Measurements from ENCODE around the gene CCSER2.

The CCSER2 gene

GRCh38 chr10:84352251-84352842 is 24.0 kb downstream of the CCSER2 start:
- Histone ChIP-seq H3K4me3 (no peak overlapping the region), H3K27me3 (no peaks in the 10 kb centered on the region), H3K9me3 (no peaks in the 10 kb centered on the region), H3K4me1 (peaks cover 0 to 26% (median 20%) of the 10 kb centered on the region in 4 donors), H3K27ac (no peak overlapping the region), H3K36me3 (no peaks in the 10 kb centered on the region)
- TF ChIP-seq, protein P1, sequence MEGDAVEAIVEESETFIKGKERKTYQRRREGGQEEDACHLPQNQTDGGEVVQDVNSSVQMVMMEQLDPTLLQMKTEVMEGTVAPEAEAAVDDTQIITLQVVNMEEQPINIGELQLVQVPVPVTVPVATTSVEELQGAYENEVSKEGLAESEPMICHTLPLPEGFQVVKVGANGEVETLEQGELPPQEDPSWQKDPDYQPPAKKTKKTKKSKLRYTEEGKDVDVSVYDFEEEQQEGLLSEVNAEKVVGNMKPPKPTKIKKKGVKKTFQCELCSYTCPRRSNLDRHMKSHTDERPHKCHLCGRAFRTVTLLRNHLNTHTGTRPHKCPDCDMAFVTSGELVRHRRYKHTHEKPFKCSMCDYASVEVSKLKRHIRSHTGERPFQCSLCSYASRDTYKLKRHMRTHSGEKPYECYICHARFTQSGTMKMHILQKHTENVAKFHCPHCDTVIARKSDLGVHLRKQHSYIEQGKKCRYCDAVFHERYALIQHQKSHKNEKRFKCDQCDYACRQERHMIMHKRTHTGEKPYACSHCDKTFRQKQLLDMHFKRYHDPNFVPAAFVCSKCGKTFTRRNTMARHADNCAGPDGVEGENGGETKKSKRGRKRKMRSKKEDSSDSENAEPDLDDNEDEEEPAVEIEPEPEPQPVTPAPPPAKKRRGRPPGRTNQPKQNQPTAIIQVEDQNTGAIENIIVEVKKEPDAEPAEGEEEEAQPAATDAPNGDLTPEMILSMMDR (IDR thresholded peaks at IDR 0.05): peak; percentile 38 to 51
- intact Hi-C loops (cut with DNase I; ENCODE audit: low total_unique reads): no loop called here
- DNase-seq: no peak

DNA sequence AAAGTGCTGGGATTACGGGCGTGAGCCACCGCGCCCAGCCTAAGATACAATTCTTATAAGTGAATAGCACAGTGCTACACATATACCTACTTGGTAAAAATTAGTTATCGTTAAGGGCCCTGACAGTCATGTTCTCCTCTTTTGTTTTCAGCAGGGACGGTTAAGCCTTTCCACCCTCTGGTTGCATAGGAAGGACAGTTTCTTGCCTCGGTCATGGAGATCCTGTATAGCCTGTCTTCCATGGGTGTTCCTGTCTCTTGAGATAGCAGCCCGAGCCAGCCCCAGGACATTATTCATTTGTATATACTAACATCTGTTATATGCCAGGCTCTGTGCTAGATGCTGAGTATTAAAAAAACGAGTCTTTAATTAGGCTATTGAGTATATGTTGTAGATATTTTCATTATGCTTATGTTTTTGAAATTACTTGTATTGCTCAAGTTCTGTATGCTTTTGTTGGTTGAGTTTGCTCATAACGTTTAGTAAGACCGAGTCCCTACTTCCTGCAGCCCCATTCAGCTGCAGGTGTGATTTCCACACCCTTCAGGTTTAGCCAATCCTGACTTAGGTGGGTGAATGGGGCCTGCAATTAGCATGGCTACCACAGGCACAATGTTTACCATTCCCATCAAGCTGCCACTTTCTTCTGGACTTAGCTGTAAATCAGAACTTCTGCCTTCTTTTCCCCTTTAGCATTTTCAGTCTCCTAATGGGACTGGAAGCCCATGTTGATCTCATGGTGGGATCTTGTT is 24.8 kb downstream of the CCSER2 start:
- TF ChIP-seq, protein P1 (IDR thresholded peaks at IDR 0.05): no peak
- Histone ChIP-seq H3K4me3 (no peak overlapping the region), H3K27ac (no peak overlapping the region), H3K36me3 (no peaks in the 10 kb centered on the region), H3K27me3 (no peaks in the 10 kb centered on the region), H3K4me1 (peaks cover 0 to 25% (median 19%) of the 10 kb centered on the region in 4 donors), H3K9me3 (no peaks in the 10 kb centered on the region)
- no peak for DNase-seq
- intact Hi-C loops (cut with DNase I; ENCODE audit: low total_unique reads): no loop called here

DNA sequence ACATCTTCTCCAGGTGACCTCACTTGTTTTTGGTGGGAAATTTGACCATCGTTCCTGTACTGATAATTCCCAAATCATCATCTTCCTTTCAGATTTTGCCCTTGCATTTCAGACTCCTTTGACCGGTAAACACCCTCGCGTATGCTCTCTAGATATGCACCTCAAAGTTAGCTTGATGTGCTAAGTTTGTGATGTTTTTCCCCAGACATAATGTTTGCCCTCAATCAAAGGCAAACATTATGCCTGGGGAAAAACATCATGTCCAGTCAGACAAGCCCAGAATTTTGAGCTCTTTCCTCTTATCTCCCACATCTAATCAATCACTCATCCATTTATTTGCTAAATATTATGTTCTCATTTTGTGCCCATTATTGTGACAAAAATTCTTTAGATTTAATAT is 26.2 kb downstream of the CCSER2 start:
- Histone ChIP-seq H3K9me3 (no peaks in the 10 kb centered on the region), H3K27ac (no peak overlapping the region), H3K36me3 (no peaks in the 10 kb centered on the region), H3K4me1 (peaks cover 0 to 24% (median 12%) of the 10 kb centered on the region in 4 donors), H3K4me3 (no peak overlapping the region), H3K27me3 (no peaks in the 10 kb centered on the region)
- intact Hi-C loops (cut with DNase I; ENCODE audit: low total_unique reads): no loop called here
- no peak for DNase-seq
- TF ChIP-seq, protein P1 (IDR thresholded peaks at IDR 0.05): no peak

DNA sequence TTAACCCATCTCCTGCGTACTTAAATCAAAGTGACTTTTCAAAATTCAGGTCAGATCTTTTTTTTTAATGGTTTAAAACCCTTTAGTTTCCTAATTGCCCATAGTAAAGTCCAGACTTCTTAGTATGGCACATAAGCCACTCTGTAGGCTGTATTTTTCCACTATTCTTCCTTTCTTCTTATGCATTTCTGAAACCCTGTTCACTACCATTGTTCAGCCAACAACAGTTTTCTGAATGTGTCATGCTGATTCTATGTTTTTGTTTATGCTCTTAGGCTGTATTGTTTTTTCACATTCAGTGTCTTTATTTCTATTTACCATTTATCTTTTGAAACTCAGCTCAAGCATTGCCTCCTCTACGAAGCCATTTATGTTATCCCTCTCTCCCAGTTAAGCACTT is 26.7 kb downstream of the CCSER2 start:
- DNase-seq: no peak
- no peaks in the 10 kb centered on the region for H3K27me3 ChIP-seq
- intact Hi-C loops (cut with DNase I; ENCODE audit: low total_unique reads): no loop called here
- H3K9me3 ChIP-seq: no peaks in the 10 kb centered on the region
- H3K27ac ChIP-seq: no peak overlapping the region
- H3K4me1 ChIP-seq: peaks cover 0 to 24% (median 7%) of the 10 kb centered on the region in 4 donors
- no peak overlapping the region for H3K4me3 ChIP-seq
- TF ChIP-seq, protein P1 (IDR thresholded peaks at IDR 0.05): no peak
- no peaks in the 10 kb centered on the region for H3K36me3 ChIP-seq

- Histone ChIP-seq H3K36me3 (no peaks in the 10 kb centered on the region), H3K27me3 (no peaks in the 10 kb centered on the region), H3K4me1 (peaks cover 0 to 33% (median 13%) of the 10 kb centered on the region in 4 donors), H3K27ac (no peak overlapping the region), H3K4me3 (no peak overlapping the region), H3K9me3 (no peaks in the 10 kb centered on the region)
- TF ChIP-seq, protein P1 (IDR thresholded peaks at IDR 0.05): no peak
- intact Hi-C loops (cut with DNase I; ENCODE audit: low total_unique reads): no loop called here
- DNase-seq: no peak
Observed at GRCh38 chr10:84356928-84357327, 28.5 kb downstream of the CCSER2 start.
